Activated naive CD4-positive, alpha-beta T cell treated with anti-CD3 and anti-CD28 coated beads, Interleukin-2, amount 50 U/mL, for 72 hours (primary cell): ENCODE measurements around the gene HSD17B7. TPM values are rescaled to one million over a fixed set of nuclear protein-coding genes. Genes with fewer than 3 reads are reported as not detected.
A peak's percentile ranks its signal among the peaks of the same experiment; 100 is the strongest.
"Not testable (repeated sequence)": the region's sequence is repeated elsewhere in the genome, so short reads cannot be mapped to it uniquely, and the experiment has no call there.

ENCODE experiments used
- ATAC-seq, 2 donors: fragments of 150-1000 bp; cut with Tn5 transposase; 2 replicates each; pipeline ENCODE4 v1.10.0; 2021; ENCODE audit warnings: mild to moderate bottlenecking in 2 of 2, moderate library complexity in 2 of 2
- DNase-seq, 2 donors: peaks; one replicate each; pipeline ENCODE4 v3.0.0; 2021 to 2022; ENCODE audit warnings: low spot score in 2 of 2
- H3K27ac Mint-ChIP-seq, 2 donors: one replicate each; pipeline ENCODE4 v1.8.0; 2022; ENCODE audit warnings: mild to moderate bottlenecking in 2 of 2, mixed read lengths in 2 of 2
- H3K36me3 Mint-ChIP-seq, 2 donors: one replicate each; pipeline ENCODE4 v1.8.0; 2022; ENCODE audit warnings: mixed read lengths in 2 of 2
- H3K9me3 Mint-ChIP-seq, 2 donors: one replicate each; pipeline ENCODE4 v1.8.0; 2022; ENCODE audit warnings: mixed read lengths in 2 of 2
- total RNA-seq, 2 donors: library from RNA; stranded (reverse); gene quantifications; one replicate each; pipeline ENCODE4 v1.2.3, GENCODE V29; 2022

HSD17B7 gene, protein sequence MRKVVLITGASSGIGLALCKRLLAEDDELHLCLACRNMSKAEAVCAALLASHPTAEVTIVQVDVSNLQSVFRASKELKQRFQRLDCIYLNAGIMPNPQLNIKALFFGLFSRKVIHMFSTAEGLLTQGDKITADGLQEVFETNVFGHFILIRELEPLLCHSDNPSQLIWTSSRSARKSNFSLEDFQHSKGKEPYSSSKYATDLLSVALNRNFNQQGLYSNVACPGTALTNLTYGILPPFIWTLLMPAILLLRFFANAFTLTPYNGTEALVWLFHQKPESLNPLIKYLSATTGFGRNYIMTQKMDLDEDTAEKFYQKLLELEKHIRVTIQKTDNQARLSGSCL
- 10 to 100 TPM; 26.2 to 39.3 TPM for total RNA-seq

DNA sequence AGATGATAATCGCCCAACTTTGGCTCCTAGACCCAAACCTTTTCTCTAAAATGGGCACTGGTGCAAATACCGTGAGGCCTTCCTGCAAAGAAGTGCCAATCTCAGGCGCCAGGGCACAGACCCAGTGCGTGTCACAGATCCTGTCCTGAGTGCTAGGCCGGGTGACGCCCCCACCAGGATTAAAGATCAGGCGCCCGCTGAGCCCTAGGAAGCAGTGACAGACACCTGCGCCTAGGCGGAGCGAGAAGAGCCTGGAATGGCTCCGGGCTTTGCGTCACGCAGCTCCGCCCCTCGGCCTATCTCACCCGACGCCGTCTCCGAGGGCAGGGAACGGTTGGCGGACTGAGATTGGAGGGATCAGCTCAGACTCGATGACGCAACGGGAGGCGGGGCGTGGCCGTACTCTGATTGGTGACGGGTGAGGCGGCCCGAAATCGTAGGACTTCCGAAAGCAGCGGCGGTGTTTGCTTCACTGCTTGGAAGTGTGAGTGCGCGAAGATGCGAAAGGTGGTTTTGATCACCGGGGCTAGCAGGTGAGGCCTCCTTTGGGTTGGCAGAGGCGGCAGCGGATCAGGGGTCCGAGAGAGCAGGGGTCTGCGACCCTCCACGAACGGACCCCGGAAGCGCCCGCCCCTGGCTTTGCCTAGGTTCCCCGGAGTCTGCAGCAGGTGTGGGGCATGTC, at the start of gene HSD17B7:
HSD17B7 (plus strand) TSS at position 400 of the 682 bp plus-strand sequence; CDS start at position 499, 99 bp downstream.
- peak within 1 kb of the TSS; percentile 92 to 95 for H3K27ac Mint-ChIP-seq
- peak; percentile 62 to 89 for DNase-seq
- not testable (repeated sequence) for H3K9me3 Mint-ChIP-seq, H3K36me3 Mint-ChIP-seq
- ATAC-seq, result peak; percentile 99

DNA sequence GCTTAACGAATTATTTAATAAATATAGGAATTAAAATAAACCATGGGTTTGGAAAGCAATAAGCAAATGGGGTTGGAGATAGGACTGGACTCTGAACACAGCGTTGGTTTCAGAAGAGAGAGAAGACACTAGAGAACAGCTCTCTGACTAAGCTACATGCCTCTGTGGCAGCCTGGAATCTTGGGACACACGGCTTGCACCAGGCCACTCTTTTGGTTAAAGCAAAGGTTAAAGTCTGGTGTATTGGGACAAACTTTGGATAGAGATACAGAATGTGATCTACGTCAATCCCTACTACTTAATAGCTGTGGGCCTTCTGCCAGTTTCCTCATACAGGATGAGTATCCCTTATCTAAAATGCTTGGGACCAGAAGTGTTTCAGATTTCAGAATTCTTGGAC, 49.7 kb upstream of the HSD17B7 start:
- H3K27ac Mint-ChIP-seq, result no peak overlapping the region
- H3K36me3 Mint-ChIP-seq, result peaks cover 0 to under 1% of the 10 kb centered on the region in 2 donors
- no peaks in the 10 kb centered on the region for H3K9me3 Mint-ChIP-seq
- ATAC-seq (no peak), DNase-seq (no peak)

- DNase-seq (no peak), ATAC-seq (no peak)
- no peaks in the 10 kb centered on the region for H3K9me3 Mint-ChIP-seq
Observed at GRCh38 chr1:162741574-162741973, 48.9 kb upstream of the HSD17B7 start.

GRCh38 chr1:162746264-162746942, 44.1 kb upstream of the HSD17B7 start:
- peaks cover 0 to 17% of the 10 kb centered on the region in 2 donors for H3K36me3 Mint-ChIP-seq
- H3K9me3 Mint-ChIP-seq, ATAC-seq, DNase-seq, H3K27ac Mint-ChIP-seq: not testable (repeated sequence)

More at GRCh38 chr1:162741574-162741973, 48.9 kb upstream of the HSD17B7 start:
- Mint-ChIP-seq H3K36me3 (peaks cover 0 to 7% of the 10 kb centered on the region in 2 donors), H3K27ac (no peak overlapping the region)

- no peak overlapping the region for H3K27ac Mint-ChIP-seq
- DNase-seq (no peak), ATAC-seq (no peak)
- no peaks in the 10 kb centered on the region for H3K9me3 Mint-ChIP-seq
- no peaks in the 10 kb centered on the region for H3K36me3 Mint-ChIP-seq
Observed at GRCh38 chr1:162753001-162753658, 37.4 kb upstream of the HSD17B7 start.

DNA sequence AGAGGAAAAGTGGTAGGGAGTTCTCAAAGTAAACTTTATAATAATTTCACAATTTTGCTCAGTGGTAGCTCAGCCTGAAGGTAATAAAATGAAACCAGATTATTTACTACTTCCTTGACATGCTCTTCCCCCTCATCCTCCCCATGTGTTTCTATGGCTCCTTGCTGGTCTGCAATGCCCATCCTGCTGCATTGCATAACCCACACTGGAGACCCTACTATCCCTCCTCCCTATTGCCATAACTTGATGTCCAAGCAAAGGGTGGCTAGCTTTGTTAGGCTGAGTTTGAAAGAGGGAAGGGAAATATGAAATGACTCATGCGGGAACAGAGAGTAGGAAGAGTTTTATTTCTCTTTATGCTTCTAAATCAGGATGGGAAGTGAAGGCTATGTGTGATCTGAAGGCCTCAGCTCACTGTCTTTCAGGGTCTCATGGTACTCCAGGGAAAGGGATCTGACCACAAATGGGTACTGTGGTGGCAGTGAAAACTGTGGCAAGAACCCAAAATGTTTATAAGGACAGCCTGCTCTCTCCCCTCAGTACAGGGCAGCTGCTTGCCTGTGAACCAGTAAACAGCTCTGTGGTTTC, 36.4 kb upstream of the HSD17B7 start:
- ATAC-seq, result no peak
- H3K36me3 Mint-ChIP-seq, result no peaks in the 10 kb centered on the region

GRCh38 chr1:162755306-162755705, 35.2 kb upstream of the HSD17B7 start:
- ATAC-seq (no peak), DNase-seq (no peak)
- Mint-ChIP-seq H3K27ac (no peak overlapping the region), H3K36me3 (no peaks in the 10 kb centered on the region), H3K9me3 (no peaks in the 10 kb centered on the region)

More for the DNA sequence above, 36.4 kb upstream of the HSD17B7 start:
- Mint-ChIP-seq H3K27ac (no peak overlapping the region), H3K9me3 (no peaks in the 10 kb centered on the region)
- DNase-seq, result no peak

DNA sequence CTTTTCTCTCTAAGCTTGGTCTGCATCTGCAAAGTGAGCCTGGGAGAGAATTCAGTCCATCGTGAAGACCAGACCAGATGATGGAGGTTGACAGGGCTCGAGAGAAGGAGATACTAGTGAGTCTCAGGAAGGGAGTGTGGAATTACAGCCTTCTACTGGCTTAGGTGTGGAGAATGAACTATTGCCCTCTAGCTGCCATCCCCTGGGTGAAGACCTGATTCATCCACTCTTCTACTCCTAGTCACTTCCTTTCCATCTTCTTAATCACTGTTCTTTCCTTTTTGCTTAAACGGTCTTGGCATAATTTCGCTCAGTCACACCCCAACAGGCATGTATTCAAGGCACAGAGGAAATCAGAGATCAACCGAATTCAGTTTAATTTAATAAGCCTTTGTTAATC, 34.0 kb upstream of the HSD17B7 start:
- DNase-seq (no peak), ATAC-seq (no peak)
- H3K27ac Mint-ChIP-seq, result no peak overlapping the region
- H3K9me3 Mint-ChIP-seq, result no peaks in the 10 kb centered on the region
- H3K36me3 Mint-ChIP-seq, result no peaks in the 10 kb centered on the region

DNA sequence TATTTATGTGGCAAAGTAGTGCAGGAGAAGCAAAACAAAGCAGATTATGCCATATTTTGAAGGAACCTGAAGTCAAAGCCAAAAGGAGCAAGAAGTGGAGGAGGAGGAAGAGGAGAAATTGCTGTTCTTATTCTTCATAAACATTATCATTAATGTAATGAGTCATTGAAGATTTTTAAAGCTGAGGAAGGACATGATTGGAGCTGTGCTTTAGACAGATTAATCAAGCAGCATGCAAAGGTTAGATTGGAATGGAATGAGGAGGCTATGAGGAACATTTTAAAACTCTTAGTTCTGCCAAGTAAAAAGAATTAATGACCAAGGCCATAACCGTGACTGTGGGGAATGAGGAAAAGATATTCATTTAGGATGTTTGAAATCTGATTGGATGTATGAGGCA, 33.0 kb upstream of the HSD17B7 start:
- H3K36me3 Mint-ChIP-seq, result no peaks in the 10 kb centered on the region
- no peak for ATAC-seq
- no peaks in the 10 kb centered on the region for H3K9me3 Mint-ChIP-seq
- no peak for DNase-seq
- no peak overlapping the region for H3K27ac Mint-ChIP-seq

- Mint-ChIP-seq H3K36me3 (no peaks in the 10 kb centered on the region), H3K27ac (no peak overlapping the region), H3K9me3 (no peaks in the 10 kb centered on the region)
- ATAC-seq (no peak), DNase-seq (no peak)
Observed at GRCh38 chr1:162765788-162766187, 24.7 kb upstream of the HSD17B7 start.

- Mint-ChIP-seq H3K36me3 (no peaks in the 10 kb centered on the region), H3K9me3 (no peaks in the 10 kb centered on the region), H3K27ac (no peak overlapping the region)
- DNase-seq, result no peak
- ATAC-seq, result no peak
Observed at GRCh38 chr1:162772571-162773154, 17.8 kb upstream of the HSD17B7 start.

- DNase-seq, result no peak
- no peak for ATAC-seq
- no peak overlapping the region for H3K27ac Mint-ChIP-seq
- H3K36me3 Mint-ChIP-seq, result no peaks in the 10 kb centered on the region
- H3K9me3 Mint-ChIP-seq, result no peaks in the 10 kb centered on the region
Observed at GRCh38 chr1:162774007-162774406, 16.5 kb upstream of the HSD17B7 start.

- no peak for DNase-seq
- Mint-ChIP-seq H3K36me3 (no peaks in the 10 kb centered on the region), H3K9me3 (no peaks in the 10 kb centered on the region), H3K27ac (no peak overlapping the region)
- ATAC-seq, result no peak
Observed at GRCh38 chr1:162779043-162779442, 11.5 kb upstream of the HSD17B7 start.

DNA sequence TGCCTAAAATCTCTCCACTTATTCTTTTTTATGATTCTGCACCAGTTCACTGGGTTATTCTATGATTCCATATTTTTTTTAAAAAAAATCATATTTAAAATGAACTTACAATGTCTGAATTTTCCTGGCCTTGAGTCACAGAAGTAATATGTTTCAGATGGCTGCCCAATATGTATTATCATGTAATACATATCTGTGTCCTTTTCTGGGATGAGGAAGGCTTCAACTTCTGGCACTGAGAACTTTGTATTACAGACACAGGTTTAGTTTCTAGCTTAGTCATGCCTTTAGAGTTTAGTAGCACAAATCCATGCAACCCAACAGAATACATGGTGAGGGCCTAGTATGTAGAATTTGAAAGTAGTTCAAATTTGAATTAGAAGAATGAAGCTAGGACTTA, 7.8 kb upstream of the HSD17B7 start:
- H3K27ac Mint-ChIP-seq, result no peak overlapping the region
- no peaks in the 10 kb centered on the region for H3K9me3 Mint-ChIP-seq
- DNase-seq (no peak), ATAC-seq (no peak)
- H3K36me3 Mint-ChIP-seq, result no peaks in the 10 kb centered on the region

- DNase-seq, H3K9me3 Mint-ChIP-seq, H3K27ac Mint-ChIP-seq, ATAC-seq, H3K36me3 Mint-ChIP-seq: not testable (repeated sequence)
Observed at GRCh38 chr1:162784926-162785325, 5.6 kb upstream of the HSD17B7 start.

- H3K27ac Mint-ChIP-seq, result not testable (repeated sequence)
Observed at GRCh38 chr1:162788783-162789182, 1.7 kb upstream of the HSD17B7 start.

More at GRCh38 chr1:162788783-162789182, 1.7 kb upstream of the HSD17B7 start:
- ATAC-seq, DNase-seq, H3K9me3 Mint-ChIP-seq, H3K36me3 Mint-ChIP-seq: not testable (repeated sequence)
